DMS53 (cell line): ENCODE results near the gene SYS1.
A peak's percentile ranks its signal among the peaks of the same experiment; 100 is the strongest.

Source experiments
- DNase-seq: peaks from one replicate; lab custom pipeline; 2025; lab: John Stamatoyannopoulos, UW

SYS1 gene

DNA sequence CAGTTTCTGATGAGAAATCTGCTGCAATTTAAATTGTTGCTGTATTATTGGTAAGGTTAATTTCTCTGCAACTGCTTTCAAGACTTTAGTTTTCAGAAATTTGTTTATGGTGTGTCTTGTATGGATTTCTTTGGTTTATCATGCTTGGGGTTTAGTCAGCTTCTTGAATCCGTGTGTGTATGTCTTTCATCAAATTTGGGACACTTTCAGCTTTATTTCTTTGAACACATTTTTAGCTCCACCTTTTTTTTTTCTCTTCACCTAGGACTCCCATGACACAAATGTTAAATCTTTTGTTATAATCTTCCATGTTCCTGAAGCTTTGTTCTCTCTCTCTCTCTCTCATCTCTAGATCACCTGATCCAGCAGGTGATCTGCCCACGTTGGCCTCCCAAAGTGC is 28.6 kb downstream of the SYS1 start:
- DNase-seq = no peak

DNA sequence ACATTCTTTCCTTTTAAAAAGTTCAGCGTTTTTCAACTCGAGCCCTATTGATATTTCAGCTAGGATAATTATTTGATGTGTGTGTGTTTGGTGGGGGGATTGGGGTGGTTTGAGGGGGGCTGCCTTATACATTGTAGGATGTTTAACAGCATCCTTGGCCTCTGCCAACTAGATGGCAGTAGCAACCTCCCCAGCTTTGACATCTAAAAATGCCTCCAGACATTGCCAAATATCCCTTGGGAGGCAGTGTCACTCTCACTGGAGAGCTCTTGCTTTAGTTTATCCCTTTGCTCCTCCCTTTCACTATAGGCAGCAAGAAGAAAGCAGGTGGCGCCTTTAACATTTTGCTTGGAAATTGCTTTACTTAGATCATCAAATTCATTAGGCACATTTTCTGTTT is 29.8 kb downstream of the SYS1 start:
- no peak for DNase-seq

DNA sequence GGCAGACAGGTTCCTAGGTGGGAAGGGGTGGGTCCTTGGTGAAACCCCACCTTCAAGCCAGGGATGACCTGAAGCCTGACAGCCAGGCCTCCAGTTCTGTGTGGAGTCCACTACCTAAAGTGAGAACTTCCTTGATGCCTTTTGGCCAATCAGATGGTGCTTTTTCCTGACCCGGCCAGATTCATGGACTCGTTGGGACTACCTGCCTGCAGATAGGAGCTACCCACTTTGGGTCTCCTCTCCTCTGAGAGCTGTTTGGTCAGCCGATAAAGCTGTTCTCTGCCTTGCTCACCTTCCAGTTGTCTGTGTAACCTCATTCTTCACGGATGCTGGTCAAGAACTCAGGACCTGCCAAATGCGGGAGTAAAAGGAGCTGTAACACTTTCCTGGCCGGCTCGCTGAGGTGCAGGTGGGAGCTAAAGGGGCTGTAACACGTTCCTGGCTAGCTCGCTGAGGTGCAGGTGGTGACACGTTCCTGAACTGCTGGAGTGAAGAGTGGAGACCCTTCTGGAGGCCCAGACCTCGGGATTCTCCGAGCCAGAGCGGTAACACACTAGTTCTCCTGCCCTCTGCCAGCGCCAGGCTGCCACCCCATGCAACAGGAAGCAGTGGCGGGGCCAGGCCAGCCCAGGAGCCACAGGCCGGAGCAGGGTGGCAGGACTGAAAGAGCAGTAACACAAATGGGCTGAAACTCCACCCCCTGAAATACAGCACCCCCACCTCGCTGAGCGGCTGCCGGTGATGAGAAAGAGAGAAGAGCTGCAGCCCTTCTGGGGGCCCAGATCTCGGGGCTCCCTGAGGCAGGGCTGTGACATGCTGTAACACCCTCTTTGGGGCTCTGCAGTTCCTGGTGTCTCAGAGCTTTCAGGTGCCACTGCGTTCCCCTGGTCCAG is 31.5 kb downstream of the SYS1 start:
- DNase-seq = no peak

DNA sequence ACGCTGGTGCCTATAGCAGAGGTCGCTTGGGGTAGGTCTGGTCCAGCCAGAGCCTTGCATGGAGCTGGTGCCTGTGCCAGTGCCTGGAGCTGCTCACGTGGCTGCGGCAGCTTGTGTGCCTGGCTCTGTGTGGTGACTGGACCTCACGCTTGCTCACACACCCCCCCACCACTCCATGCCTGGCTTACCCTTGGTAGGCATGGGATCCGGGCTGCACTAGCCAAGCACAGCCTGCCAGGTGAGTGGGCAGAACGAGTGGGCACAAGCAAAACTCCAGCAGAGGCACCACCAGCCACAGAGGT is 32.1 kb downstream of the SYS1 start:
- DNase-seq = no peak

DNA sequence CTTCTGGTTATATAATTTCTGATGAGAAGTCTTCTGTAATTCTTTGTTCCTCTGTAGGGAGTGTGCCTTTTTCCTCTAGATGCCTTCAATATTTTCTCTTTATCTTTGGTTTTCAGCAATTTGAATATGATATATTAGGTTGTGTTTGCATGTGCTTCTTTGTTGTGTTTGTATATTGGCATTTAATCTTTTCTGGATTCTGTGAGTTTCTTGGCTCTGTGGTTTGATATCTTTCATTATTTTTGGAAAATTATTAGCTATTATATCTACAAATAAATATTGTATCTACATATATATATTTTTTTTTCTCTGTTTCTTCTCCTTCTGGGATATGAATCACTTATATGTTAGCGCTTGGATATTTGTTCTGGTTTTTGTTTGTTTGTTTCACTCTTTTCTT is 36.1 kb downstream of the SYS1 start:
- no peak for DNase-seq

DNA sequence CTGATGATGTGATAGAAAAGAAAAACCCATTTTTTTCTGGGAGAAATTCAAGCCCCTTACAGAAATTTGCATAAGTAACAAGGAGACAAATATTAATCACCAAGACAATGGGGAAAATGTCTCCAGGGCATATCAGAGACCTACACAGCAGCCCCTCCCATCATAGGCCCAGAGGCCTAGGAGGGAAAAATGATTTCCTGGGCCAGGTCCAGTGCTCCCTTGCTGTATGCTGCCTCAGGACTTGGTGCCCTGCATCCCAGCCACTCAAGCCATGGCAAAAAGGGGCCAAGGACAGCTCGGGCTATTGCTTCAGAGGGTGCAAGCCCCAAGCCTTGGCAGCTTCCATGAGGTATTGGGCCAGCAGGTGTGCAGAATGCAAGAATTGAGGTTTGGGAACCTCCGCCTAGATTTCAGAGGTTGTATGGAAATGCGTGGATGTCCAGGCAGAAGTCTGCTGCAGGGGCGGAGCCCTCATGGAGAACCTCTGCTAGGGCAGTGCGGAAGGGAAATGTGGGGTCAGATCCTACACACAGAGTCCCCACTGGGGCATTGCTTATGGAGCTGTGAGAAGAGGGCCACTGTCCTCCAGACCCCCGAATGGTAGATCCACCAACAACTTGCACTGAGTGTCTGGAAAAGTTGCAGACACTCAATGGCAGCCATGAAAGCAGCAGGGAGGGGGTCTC is 37.5 kb downstream of the SYS1 start:
- peak; percentile 37 for DNase-seq

DNA sequence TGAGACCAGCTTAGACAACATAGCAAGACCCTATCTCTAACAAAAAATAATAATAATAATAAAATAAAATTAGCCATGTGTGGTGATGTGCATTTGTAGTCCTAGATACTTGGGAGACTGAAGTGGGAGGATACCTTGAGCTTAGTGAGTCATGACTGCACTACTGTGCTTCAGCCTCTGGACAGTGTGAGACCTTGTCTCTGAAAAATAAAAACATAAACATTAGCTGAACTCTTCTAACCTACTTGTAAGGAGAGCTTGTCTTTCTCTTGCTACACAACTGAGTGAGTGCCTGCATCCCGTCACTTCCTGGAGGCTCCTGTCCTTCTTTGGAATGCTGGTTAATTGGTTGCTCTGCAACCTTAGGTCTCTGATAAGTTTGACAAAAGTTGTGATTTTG is 40.0 kb downstream of the SYS1 start:
- DNase-seq = no peak

DNA sequence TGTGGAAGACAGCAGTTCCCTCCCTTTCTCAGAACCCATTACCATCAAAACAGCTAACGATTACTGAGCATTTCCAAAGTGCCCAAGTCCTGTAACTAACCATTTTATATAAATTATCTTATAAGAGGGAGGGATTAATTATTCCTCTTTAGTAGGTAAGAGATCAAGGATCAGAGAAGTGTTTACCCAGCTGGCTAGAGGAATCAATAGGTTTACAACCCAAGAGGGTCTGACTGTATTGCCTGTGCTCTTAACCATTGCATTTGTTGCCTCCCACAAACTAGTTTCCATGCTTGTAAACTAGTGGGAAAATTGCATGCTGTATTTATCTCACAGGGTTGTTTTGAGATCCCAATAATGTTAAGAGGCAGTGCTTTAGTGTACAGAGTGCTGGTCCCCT is 41.5 kb downstream of the SYS1 start:
- peak; percentile 51 for DNase-seq

DNA sequence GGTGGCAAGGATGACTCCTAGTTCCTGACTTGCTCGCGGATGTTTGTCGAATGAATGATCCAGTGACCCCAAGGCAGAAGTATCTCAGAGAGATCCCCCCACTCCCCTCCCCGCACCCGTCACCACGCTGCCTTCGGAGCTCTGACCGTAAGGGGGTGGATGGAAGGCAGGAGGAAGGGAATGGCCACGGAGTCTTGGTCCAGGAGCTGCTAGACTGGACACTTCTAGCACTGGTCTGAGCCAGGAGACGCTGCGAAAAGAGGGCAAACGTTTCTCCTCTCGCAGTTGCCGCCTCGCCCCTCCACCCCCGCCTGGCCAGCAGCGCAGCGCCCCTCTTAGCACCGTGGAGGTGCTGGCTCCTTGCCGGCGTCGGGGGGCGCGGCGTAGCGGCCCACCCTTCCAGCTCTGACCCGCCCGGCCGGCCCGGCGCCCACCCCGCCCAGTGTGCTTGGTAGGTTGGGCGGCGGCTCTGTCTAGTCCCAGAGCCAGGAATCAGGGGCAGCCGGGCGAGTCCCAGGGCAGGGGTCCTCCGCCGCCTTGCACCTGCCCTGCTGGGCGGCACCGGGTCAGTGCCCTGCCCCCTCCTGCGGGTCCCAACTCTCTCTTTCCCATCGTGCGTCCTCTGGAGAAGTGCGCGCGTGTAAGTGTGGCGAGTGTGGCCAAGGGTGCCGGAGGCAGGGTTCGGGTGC is 42.8 kb downstream of the SYS1 start:
- DNase-seq = peak; percentile 70

DNA sequence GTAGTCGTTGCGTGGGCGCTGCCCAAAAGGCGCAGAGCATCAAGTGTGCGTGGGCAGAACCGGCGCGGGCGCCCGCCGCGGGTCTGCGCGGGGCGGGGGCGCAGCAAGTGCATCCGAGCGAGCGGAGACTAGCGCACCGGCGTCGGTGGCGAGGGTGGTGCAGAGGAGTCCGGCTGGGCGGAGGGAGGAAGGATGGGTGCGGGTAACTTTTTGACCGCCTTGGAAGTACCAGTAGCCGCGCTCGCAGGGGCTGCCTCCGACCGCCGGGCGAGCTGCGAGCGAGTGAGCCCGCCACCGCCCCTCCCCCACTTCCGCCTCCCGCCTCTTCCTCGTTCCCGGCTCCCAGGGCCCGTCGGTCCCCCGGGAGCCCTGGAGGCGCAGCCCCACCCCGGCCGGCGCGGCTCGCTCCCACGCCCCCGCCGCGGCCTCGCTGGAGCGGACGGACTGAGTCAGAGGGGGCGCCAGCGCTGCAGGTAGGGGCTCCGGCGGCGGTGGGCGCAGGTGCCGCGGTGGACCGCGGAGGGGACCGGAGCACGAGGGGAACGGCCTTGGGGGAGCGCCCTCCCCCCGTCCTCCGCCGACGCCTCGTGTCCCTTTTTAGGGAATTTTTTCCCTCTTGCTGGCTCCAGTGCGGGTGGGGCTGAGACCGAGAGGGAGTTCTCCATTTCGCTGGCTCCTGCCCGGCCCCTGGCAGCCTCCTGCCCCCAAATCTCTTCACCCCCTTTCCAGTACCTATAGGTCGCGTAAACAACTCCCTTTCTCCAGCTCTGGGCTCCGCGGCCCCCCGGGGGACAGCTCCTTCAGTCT is 43.5 kb downstream of the SYS1 start:
- DNase-seq = peak; percentile 80

DNA sequence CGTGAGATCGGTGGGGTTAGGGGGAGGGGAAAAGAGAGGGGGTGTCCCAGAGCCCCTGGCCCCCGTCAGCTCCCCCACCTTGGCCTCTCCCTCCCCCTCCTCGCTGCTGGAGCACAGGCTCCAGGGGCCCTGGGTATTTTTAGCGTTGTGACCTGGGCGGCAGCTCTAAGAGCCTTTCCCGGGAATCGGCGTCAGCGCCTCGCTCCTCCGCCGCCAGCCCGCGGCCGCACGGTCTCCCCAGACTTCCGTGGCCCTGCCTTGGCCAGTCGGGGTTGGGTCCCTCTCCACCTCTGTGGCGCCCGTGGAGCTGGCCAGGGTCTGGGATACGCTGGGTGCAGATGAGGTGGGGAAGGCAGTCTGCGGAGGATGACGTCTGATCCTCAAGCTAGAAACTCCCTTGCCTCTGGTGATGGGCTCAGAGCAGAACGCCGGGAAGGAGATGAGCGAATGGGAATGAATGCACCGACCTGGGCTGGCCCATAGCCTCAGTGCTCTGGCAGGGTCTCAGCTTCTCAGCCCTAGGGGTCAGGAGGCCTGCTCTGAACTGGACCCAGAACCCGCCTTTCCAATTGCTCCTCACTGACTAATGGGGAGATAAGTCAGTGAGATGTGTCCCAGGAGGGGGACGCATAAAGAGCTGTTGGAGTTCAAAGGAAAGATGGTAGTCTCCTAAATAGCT is 44.2 kb downstream of the SYS1 start:
- DNase-seq = peak; percentile 78

DNA sequence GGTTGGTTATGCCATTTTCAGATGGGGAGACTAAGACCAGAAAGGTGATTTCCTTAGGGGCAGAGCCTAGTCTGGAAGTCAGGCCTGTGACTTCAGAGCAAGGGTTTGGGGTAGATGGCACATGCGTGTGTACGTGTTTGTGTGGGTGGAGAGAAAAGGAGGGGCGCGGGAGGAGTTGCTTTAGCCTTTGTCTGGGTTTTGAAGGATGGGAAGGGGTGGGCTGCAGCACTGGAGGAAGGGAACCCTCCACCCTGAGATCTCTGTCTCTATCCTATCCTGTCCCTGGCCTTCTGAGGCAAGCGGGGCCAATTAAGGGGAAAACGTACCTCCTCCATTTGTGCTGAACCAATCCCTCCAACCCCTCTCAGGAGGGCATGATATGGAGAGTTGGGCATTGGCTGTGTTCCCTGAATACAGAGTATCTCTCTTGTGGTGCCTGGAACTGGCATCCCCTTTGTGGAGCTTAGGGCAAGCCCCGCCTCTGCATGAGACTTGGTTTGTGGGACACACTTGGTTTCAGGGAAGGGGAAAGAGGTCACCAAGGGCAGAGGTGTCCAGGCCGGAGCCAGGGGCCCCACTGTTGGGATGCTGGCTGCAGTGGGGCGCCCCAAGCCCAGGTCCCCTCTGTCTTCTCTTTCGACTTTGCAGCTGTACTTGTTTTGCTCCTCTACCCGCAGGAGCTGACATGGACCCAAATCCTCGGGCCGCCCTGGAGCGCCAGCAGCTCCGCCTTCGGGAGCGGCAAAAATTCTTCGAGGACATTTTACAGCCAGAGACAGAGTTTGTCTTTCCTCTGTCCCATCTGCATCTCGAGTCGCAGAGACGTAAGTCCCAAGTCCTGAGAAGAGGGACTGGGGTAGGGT is 45.1 kb downstream of the SYS1 start, which contains the start of gene DBNDD2:
Gene DBNDD2, plus strand, starts transcription at position 507 of the 863 bp plus-strand sequence. Its CDS starts 179 bp downstream, at position 686.
- no peak for DNase-seq

DNA sequence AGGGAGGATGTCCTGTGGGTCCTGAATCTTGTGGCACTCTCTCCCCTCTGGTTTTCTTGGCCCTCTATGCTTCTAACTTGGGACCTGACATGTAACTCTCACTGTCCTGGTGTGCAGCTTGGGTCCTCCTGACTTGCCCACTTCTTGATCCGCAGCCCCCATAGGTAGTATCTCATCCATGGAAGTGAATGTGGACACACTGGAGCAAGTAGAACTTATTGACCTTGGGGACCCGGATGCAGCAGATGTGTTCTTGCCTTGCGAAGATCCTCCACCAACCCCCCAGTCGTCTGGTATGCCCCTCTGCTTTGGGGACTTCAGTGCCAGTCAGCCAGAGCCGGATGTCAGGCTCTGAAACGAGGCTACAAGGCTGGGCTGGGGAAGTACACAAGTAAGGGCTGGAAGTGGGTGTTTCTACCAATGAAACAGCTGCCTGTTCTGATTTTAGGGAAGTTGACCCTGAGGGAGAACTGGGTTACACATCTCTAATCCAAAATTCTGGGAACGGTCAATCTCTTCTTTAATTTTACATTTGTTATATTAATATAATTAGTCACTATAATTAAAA is 45.8 kb downstream of the SYS1 start:
- no peak for DNase-seq

DNA sequence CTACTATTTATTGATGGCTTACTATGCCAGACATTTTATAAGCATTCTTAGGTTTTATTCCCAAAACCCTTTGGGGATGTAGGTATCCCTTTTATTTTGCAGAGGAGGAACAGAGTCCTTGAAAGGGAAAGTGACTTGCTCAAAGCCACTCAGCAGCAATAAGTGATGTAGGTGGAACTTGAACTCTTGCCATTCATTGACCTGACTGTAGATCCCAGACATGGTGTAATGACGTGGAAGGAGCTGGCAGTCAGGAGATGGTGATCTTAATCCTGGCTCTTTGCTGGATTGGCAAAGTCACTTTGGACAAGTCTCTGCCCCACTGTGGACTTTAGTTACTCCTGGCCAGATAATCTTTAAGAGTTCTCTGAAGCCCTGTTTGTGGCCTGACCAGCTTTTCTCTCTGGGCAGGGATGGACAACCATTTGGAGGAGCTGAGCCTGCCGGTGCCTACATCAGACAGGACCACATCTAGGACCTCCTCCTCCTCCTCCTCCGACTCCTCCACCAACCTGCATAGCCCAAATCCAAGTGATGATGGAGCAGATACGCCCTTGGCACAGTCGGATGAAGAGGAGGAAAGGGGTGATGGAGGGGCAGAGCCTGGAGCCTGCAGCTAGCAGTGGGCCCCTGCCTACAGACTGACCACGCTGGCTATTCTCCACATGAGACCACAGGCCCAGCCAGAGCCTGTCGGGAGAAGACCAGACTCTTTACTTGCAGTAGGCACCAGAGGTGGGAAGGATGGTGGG is 46.7 kb downstream of the SYS1 start:
- DNase-seq = no peak

DNA sequence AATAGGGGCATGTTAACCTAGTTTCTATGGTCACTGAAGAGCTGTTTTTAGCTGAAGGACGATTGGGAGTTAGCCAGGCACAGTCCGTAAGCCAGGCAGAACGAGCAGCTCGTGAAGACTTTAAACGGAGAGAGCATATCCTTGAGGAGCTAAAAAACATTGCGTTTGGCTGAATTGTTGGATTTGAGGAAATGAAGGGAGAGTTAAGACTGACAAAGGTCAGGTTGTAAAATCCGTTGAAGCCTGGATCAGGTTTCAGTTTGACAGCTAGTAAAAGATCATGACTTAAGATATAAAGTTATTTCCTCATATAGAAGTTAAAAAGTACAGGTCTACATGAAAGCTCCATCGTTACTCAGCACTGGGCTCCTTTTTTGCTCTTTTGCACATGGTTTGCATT is 47.9 kb downstream of the SYS1 start:
- no peak for DNase-seq

DNA sequence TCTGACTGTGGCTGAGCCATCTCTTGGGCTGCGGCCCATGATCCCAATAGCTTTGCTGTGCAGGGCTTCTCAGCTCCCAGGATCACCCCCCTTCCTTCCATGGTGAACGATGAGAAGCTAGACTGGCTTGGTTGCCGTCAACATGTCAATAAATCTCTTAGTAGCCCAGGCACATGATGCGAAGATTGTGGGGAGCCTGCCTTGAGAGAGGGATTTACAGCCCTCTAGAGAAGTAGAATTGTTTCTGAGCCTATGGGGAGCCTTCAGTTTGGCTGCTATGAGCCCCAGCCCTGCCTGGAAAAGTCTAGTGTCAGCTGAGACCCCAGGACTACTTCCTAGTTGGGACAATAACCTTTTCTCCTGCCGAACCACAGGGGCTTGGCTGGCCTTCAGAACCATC is 49.7 kb downstream of the SYS1 start:
- no peak for DNase-seq

DNA sequence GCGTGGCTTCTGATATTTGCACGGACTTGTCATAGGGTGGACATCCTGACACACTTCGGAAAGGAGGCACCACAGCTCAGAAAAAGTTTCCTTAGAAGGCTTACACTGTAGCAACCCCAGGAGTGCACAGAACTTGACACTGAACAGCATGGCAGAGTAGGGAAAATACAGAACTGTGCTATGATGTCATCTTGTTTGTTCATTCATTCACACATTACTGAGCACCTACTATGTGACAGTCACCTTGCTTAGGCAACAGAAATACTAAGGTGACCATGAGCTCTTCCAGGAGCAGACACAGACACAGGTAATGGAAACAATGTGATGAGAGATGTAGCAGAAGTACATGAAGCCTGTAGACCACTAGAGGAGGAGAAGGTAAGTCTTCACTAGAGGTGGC is 50.5 kb downstream of the SYS1 start:
- no peak for DNase-seq

DNA sequence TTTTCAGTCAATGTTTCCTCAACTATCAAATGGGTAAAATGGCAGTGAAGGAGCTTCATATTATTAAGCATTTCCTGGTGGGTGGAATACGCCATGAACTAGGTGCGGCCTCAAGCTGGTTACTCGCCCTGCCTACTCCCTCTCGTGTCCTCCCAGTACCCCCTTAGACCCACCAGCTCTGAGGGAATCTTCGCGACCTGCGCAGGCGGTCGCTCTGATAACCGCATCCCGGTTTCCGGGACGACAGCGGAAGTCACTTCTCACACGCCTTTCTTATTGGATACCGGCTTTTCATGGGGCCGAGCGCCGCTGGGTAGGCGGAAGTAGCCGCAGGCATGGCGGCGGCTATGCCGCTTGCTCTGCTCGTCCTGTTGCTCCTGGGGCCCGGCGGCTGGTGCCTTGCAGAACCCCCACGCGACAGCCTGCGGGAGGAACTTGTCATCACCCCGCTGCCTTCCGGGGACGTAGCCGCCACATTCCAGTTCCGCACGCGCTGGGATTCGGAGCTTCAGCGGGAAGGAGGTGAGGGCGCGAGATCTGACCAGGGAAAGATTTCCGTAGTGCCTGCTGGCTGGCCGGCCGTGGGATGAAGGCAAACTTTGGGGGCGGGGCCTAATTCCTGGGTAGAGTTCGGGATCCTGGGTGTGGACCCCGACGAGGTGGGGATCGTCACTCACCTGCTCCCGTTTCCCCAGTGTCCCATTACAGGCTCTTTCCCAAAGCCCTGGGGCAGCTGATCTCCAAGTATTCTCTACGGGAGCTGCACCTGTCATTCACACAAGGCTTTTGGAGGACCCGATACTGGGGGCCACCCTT is 53.1 kb downstream of the SYS1 start, which contains the start of gene PIGT:
Gene PIGT, plus strand, starts transcription at position 320 of the 816 bp plus-strand sequence. Its CDS starts 16 bp downstream, at position 336.
- peak; percentile 97 for DNase-seq
